HG02870 (cell line): ENCODE data around the gene SLC25A29.

Experiments
- ATAC-seq: cut with Tn5 transposase; IDR thresholded peaks from one replicate; pipeline ENCODE4 v1.9.1; 2021; ENCODE audit warnings: mild to moderate bottlenecking, moderate library complexity; ENCODE audit not compliant: unreplicated experiment

The SLC25A29 gene

DNA sequence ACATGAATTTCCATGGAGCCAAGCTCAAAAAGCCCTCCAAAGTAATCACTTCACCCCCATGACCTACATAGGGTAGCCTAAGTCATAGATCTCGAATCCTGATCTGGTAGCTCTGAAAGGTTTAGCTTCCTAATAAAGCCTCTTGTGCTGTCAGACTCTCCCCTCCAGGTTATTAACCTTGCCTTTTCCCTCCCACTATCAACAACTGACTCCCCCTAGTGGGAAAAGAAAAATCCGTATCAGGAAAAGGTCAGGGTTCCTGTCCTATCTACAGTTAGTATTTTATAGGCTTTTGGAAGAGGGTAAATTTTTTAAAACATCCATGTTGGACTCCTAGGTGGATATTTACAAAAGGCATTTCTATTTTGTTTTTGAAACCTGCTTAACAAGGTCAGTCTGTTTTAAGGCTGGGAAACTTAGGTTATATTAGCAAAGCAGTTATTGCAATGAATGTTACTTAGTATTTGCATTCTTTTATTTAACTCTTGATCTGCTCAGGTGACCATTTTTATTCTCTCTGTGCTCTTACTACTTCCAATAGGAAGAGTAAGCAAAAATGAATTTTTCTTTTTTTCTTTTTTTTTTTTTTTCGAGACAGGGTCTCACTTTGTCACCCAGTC lies 59.3 kb downstream of the SLC25A29 start:
- no peak for ATAC-seq

DNA sequence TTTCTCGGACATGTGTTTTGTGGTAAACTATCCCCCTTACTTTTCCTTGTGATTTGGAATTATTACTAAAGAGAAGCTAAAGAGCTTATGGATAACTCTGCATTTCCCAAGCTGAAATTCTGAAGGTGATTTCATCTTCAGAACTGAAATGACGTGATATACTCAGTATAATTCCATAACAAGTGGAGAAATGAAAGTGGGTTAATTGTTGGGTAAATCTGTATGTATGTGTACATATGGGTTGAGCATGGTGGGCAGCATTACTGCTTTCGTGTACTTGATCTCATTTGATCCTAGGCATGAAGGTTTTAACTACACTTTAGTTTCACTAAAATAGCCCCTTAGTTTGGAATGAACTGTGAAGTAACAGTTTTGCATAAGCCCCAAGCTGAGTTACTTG lies 63.2 kb downstream of the SLC25A29 start:
- ATAC-seq: no peak

DNA sequence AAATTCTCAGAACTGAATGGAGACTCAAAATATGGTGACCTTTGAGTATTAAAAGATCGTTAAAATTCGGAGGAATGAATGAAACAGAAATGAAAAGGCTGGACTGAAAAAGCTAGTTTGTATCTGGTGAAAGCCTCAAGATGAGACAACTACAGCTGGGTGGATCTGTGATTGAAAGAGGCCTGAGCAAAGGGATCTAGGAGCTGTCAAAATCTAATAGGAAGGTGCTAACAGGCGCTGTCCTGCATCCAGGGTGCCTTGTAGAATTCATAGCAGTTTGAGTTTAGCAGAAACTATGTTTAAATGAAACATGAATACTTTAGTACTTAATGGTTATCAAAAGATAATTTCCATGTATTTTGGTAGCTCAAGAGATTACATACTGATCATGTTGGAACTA lies 65.0 kb downstream of the SLC25A29 start:
- no peak for ATAC-seq
